HepG2 (cell line): ENCODE data around the gene COL4A2. TPM values are rescaled to one million over a fixed set of nuclear protein-coding genes. Genes with fewer than 3 reads are reported as not detected.

Experiments
- ATAC-seq: fragments of 200-7000 bp; cut with Tn5 transposase; 3 replicates; pipeline ENCODE4 v1.9.1; 2020; ENCODE audit warnings: mild to moderate bottlenecking, moderate library complexity
- BruUV-seq: library from RNA; stranded (reverse); fragments of 400-500 nt; replicated peaks from 2 replicates; lab custom pipeline; 2021; lab: Mats Ljungman, UMichigan
- CTCF ChIA-PET: fragments of 300-600 bp; formaldehyde crosslinking; extraction: SDS; loops from one replicate; lab custom pipeline; 2021; ENCODE audit warnings: low total read pairs, inconsistent platforms, low intra/inter-chr PET ratio; lab: Yijun Ruan, JAX
- POLR2A ChIA-PET: fragments of 350-600 bp; sonication (Branson Sonifier 250); formaldehyde crosslinking; loops from one replicate; lab custom pipeline; 2020; ENCODE audit warnings: antibody characterized with exemption, inconsistent platforms; lab: Yijun Ruan, JAX
- DNase-seq: peaks from one replicate; pipeline ENCODE4 v3.0.0-alpha.2; 2015; ENCODE audit warnings: low spot score
- FAIRE-seq: peaks from 3 replicates; lab custom pipeline; 2011; peaks lifted over from hg19 to GRCh38; lab: Jason Lieb, UNC
- H2AFZ ChIP-seq: one replicate; pipeline ENCODE4 v1.6.1; 2011; ENCODE audit warnings: low read length, inconsistent platforms
- H3K27ac ChIP-seq: fragments of 300-600 bp; 3 replicates; pipeline ENCODE4 v1.8.0; 2011; ENCODE audit warnings: mixed run types, mild to moderate bottlenecking, mixed read lengths, low read length, inconsistent platforms; ENCODE audit not compliant: insufficient read depth; ENCODE audit errors: extremely low read length
- H3K27me3 ChIP-seq, 2 experiments: fragments of 200-600 bp in 1 of 2; 2 replicates in 1 of 2; 3 replicates in 1 of 2; pipeline versions ENCODE4 v1.6.0 to v1.8.0; 2011; ENCODE audit warnings: low read length in 2 of 2, mild to moderate bottlenecking in 2 of 2, moderate library complexity in 2 of 2, inconsistent platforms in 1 of 2; ENCODE audit not compliant: insufficient read depth in 2 of 2, control insufficient read depth in 1 of 2
- H3K36me3 ChIP-seq, 2 experiments: fragments of 200-600 bp in 1 of 2; replicated peaks in 1 of 2; 2 replicates in 1 of 2; 3 replicates in 1 of 2; pipeline versions ENCODE4 v1.5.1 to v1.8.0; 2011; ENCODE audit warnings: low read length in 2 of 2, inconsistent platforms in 1 of 2; ENCODE audit not compliant: insufficient read depth in 2 of 2, control insufficient read depth in 1 of 2
- H3K4me1 ChIP-seq: 2 replicates; pipeline ENCODE4 v1.5.1; 2012; ENCODE audit warnings: low read length, inconsistent platforms; ENCODE audit not compliant: insufficient read depth
- H3K4me2 ChIP-seq: 2 replicates; pipeline ENCODE4 v1.6.0; 2011; ENCODE audit warnings: low read depth, low read length, inconsistent platforms
- H3K4me3 ChIP-seq, 3 experiments: fragments of 200-600 bp in 1 of 3; sonication (generic), shearing (Covaris generic) in 1 of 3; replicated peaks in 1 of 3; 2 replicates each; pipeline ENCODE4 v1.5.1; 2011 to 2016; ENCODE audit warnings: low read length in 3 of 3, inconsistent platforms in 2 of 3, low read depth in 2 of 3, mild to moderate bottlenecking in 2 of 3, control low read depth in 1 of 3, mixed read lengths in 1 of 3; ENCODE audit not compliant: insufficient read depth in 1 of 3
- H3K79me2 ChIP-seq: one replicate; pipeline ENCODE4 v1.6.1; 2011; ENCODE audit warnings: low read length, inconsistent platforms; ENCODE audit not compliant: insufficient read depth
- H3K9ac ChIP-seq: 2 replicates; pipeline ENCODE4 v1.6.0; 2011; ENCODE audit warnings: mild to moderate bottlenecking, low read depth, low read length, inconsistent platforms; ENCODE audit not compliant: insufficient read depth
- H3K9me3 ChIP-seq: 2 replicates; pipeline ENCODE4 v1.5.1; 2012; ENCODE audit warnings: mild to moderate bottlenecking, low read length
- H4K20me1 ChIP-seq: 2 replicates; pipeline ENCODE4 v1.6.0; 2011; ENCODE audit warnings: inconsistent platforms, mild to moderate bottlenecking, low read length, moderate library complexity; ENCODE audit not compliant: insufficient read depth
- ATF7 ChIP-seq, 2 experiments: fragments of 450-650 bp in 1 of 2; sonication (generic) in 1 of 2; formaldehyde crosslinking in 1 of 2; IDR thresholded peaks; 2 replicates each; pipeline versions ENCODE4 v1.4.0 to v1.6.1; 2016 to 2020; ENCODE audit warnings: antibody characterized with exemption in 1 of 2, mild to moderate bottlenecking in 1 of 2, missing genetic modification reagents in 1 of 2
- CTCF ChIP-seq: sonication (generic); formaldehyde crosslinking; IDR thresholded peaks from 2 replicates; pipeline ENCODE4 v1.5.0; 2020; ENCODE audit warnings: mild to moderate bottlenecking, missing genetic modification reagents, moderate library complexity
- FOXK1 ChIP-seq: sonication (generic); formaldehyde crosslinking; IDR thresholded peaks from 2 replicates; pipeline ENCODE4 v1.4.0; 2020; ENCODE audit warnings: low read depth, missing genetic modification reagents, borderline replicate concordance
- MAFF ChIP-seq: IDR thresholded peaks from 2 replicates; pipeline ENCODE4 v1.6.1; 2011; ENCODE audit warnings: low read depth, low read length, improper control_type of control experiment
- MEIS1 ChIP-seq: sonication (generic); formaldehyde crosslinking; IDR thresholded peaks from 2 replicates; pipeline ENCODE4 v1.9.0; 2021; ENCODE audit warnings: mild to moderate bottlenecking, missing genetic modification reagents, moderate library complexity, borderline replicate concordance
- MTA1 ChIP-seq: sonication (generic); formaldehyde crosslinking; IDR thresholded peaks from 2 replicates; pipeline ENCODE4 v1.4.0; 2020; ENCODE audit warnings: missing genetic modification reagents, mild to moderate bottlenecking, borderline replicate concordance
- NR2F1 ChIP-seq, 2 experiments: fragments of 450-650 bp in 1 of 2; formaldehyde crosslinking in 1 of 2; IDR thresholded peaks; 2 replicates each; pipeline versions ENCODE4 v1.5.0 to v1.6.1; 2016 to 2020; ENCODE audit warnings: mild to moderate bottlenecking in 1 of 2, missing compliant biosample characterization in 1 of 2, missing genetic modification reagents in 1 of 2, moderate library complexity in 1 of 2
- ZFP1 ChIP-seq: IDR thresholded peaks from 2 replicates; pipeline ENCODE4 v1.6.1; 2016
- ZFP36L2 ChIP-seq: sonication (generic); formaldehyde crosslinking; IDR thresholded peaks from 2 replicates; pipeline ENCODE4 v1.4.0; 2020; ENCODE audit warnings: missing genetic modification reagents
- ZNF124 ChIP-seq: sonication (generic); formaldehyde crosslinking; IDR thresholded peaks from 2 replicates; pipeline ENCODE4 v1.4.0; 2020; ENCODE audit warnings: missing genetic modification reagents
- ZNF513 ChIP-seq: sonication (generic); formaldehyde crosslinking; conservative IDR thresholded peaks from 2 replicates; pipeline ENCODE4 v1.5.0; 2020; ENCODE audit warnings: missing genetic modification reagents
- ZSCAN29 ChIP-seq: sonication (generic); formaldehyde crosslinking; conservative IDR thresholded peaks from 2 replicates; pipeline ENCODE4 v1.4.0; 2020; ENCODE audit warnings: mild to moderate bottlenecking, missing genetic modification reagents
- WGBS: methylation state at CpG from one replicate; pipeline ENCODE4 v1.1.6; 2017; ENCODE audit warnings: low lambda C conversion rate; 5-methylcytosine and 5-hydroxymethylcytosine counted together
- in situ Hi-C: cut with HindIII; loops from 2 replicates; pipeline ENCODE4 v1.10.0; 2017; ENCODE audit warnings: low pct_unique_long_range_greater_than_20kb; ENCODE audit not compliant: extremely low pct_ligation_motif_present
- intact Hi-C: fragments of 100-400 bp; cut with micrococcal nuclease; formaldehyde crosslinking; loops from one replicate; pipeline ENCODE4 v1.10.0; 2022; ENCODE audit not compliant: unreplicated experiment
- polyA plus RNA-seq, 8 experiments: library from polyadenylated mRNA; depleted of rRNA in 3 of 8; stranded (reverse) in 7 of 8; unstranded in 1 of 8; fragments of >200 nt; fragmentation: Illumina TruSeq in 4 of 8; extraction: Trizol in 4 of 8; gene quantifications; 2 replicates each; pipeline versions ENCODE4 v1.2.1 to v1.2.3, GENCODE V29; 2011 to 2016; ENCODE audit warnings: low read depth in 4 of 8, missing spikeins in 1 of 8, mixed read lengths in 1 of 8; ENCODE audit not compliant: insufficient read depth in 1 of 8
- total RNA-seq, 5 experiments: library from RNA; depleted of rRNA; stranded (reverse); fragments of >200 nt; fragmentation: Illumina TruSeq; extraction: Trizol; gene quantifications; 2 replicates each; pipeline ENCODE4 v1.2.3, GENCODE V29; 2016; ENCODE audit warnings: low read depth in 1 of 5

COL4A2 gene
- total and polyA plus RNA-seq, 2 of the 13 experiments (the other 11 are each of a cell fraction or from before 2014, with no cell fraction given), result 0.22 to 1.9 TPM

GRCh38 chr13:110551284-110551683 is 244.2 kb downstream of the COL4A2 start:
- BruUV-seq, result no TSS peak
- no peak for ATAC-seq
- no peak for FAIRE-seq
- Histone ChIP-seq H3K79me2 (peaks cover 76% of the 10 kb centered on the region), H3K36me3 (peaks cover 4 to 7% of the 10 kb centered on the region in 2 experiments; a peak in 3 of 5 replicates), H3K27me3 (no peaks in the 10 kb centered on the region), H3K4me2 (no peak overlapping the region), H4K20me1 (peaks cover 17% of the 10 kb centered on the region; the same call in 1 of the 2 replicates), H3K4me1 (peaks cover 61% of the 10 kb centered on the region), H3K4me3 (no peak overlapping the region), H3K9ac (no peak overlapping the region), H3K9me3 (no peaks in the 10 kb centered on the region), H3K27ac (no peak overlapping the region), H2AFZ (no peak overlapping the region)
- TF ChIP-seq NR2F1 (CRISPR knock-in tag; IDR thresholded peaks at IDR 0.05) (no peak), ZFP36L2 (CRISPR knock-in tag) (no peak), ZSCAN29 (CRISPR knock-in tag) (no peak), MEIS1 (no peak), MTA1 (CRISPR knock-in tag) (no peak), ZFP1 (CRISPR knock-in tag) (no peak), ZNF124 (CRISPR knock-in tag) (no peak), FOXK1 (CRISPR knock-in tag) (no peak), CTCF (CRISPR knock-in tag) (no peak), ATF7 (IDR thresholded peaks at IDR 0.05) (no peak), ATF7 (CRISPR knock-in tag; IDR thresholded peaks at IDR 0.05) (no peak), MAFF (no peak), ZNF513 (CRISPR knock-in tag) (no peak)
- intact Hi-C loops, result no loop called here
- in situ Hi-C loops, result no loop called here
- CTCF ChIA-PET, result no interaction called here
- no peak for DNase-seq
- POLR2A ChIA-PET, result interaction anchor here (1.9 kb wide), 1 partner anchor 11 kb away, joined by 4 read pairs; the partner anchor contains the start of gene RAB20
- 95% methylated on average over 11 of the region's 11 CpGs for WGBS
